GM21360 (cell line): ENCODE measurements around the gene ADGRG1.

Experiments
- ATAC-seq: cut with Tn5 transposase; IDR thresholded peaks from one replicate; pipeline ENCODE4 v1.9.1; 2021; ENCODE audit warnings: mild to moderate bottlenecking, moderate library complexity; ENCODE audit not compliant: unreplicated experiment

Gene ADGRG1

GRCh38 chr16:57714047-57714446 is 85.6 kb downstream of the ADGRG1 start:
- no peak for ATAC-seq
